Thyroid gland (tissue), 4 donors: ENCODE data around the gene PLB1.

Experiments used
- CTCF ChIP-seq, 6 experiments: fragments of 200-600 bp in 3 of 6; fragments of 450-650 bp in 3 of 6; sonication (generic) in 3 of 6; IDR thresholded peaks; one replicate each; pipeline ENCODE4 v1.5.1; 2016 to 2019; ENCODE audit warnings: antibody characterized with exemption in 6 of 6, mild to moderate bottlenecking in 2 of 6, inconsistent platforms in 1 of 6, moderate library complexity in 1 of 6
- POLR2A ChIP-seq, 2 donors: fragments of 450-650 bp; IDR thresholded peaks; one replicate each; pipeline ENCODE4 v1.6.1; 2017; ENCODE audit warnings: antibody characterized with exemption in 2 of 2, mild to moderate bottlenecking in 2 of 2, moderate library complexity in 1 of 2

- TF ChIP-seq POLR2A (IDR thresholded peaks at IDR 0.05), result no peak
- TF ChIP-seq CTCF (IDR thresholded peaks at IDR 0.05), result no peak
These were observed 30.5 kb upstream of the PLB1 start for GRCh38 chr2:28465148-28465885.
